SK-N-SH (cell line): Measurements from ENCODE around the gene OR2H1. TPM values are rescaled to one million over a fixed set of nuclear protein-coding genes. Genes with fewer than 3 reads are reported as not detected.

Source experiments
- CTCF ChIA-PET: fragments of 300-600, 350-600 bp; formaldehyde crosslinking; extraction: SDS; loops from one replicate; lab custom pipeline; 2021; lab: Yijun Ruan, JAX
- POLR2A ChIA-PET: fragments of 350-600 bp; sonication (Branson Sonifier 250); formaldehyde crosslinking; extraction: SDS; loops from one replicate; lab custom pipeline; 2020; ENCODE audit warnings: antibody characterized with exemption, inconsistent platforms; lab: Yijun Ruan, JAX
- DNase-seq: peaks from one replicate; pipeline ENCODE4 v3.0.0; 2012
- H2AFZ ChIP-seq: fragments of 200-600 bp; sonication (generic); 2 replicates; pipeline ENCODE4 v1.8.1; 2016; ENCODE audit warnings: antibody characterized with exemption, mild to moderate bottlenecking, low read depth
- H3F3A ChIP-seq: fragments of 200-600 bp; sonication (generic); replicated peaks from 2 replicates; pipeline ENCODE3; 2016; ENCODE audit warnings: antibody characterized with exemption, mild to moderate bottlenecking; ENCODE audit not compliant: insufficient read depth
- H3K27ac ChIP-seq, 2 experiments: fragments of 200-500 bp in 1 of 2; fragments of 200-600 bp in 1 of 2; sonication (Bioruptor generic) in 1 of 2; sonication (generic), shearing (Covaris generic) in 1 of 2; 2 replicates each; pipeline versions ENCODE4 v1.5.1 to v1.6.1; 2014 to 2016; ENCODE audit warnings: low read depth in 2 of 2, inconsistent platforms in 1 of 2, low read length in 1 of 2, mild to moderate bottlenecking in 1 of 2, mixed read lengths in 1 of 2
- H3K27me3 ChIP-seq: fragments of 200-600 bp; sonication (generic), shearing (Covaris generic); 2 replicates; pipeline ENCODE4 v1.6.1; 2016; ENCODE audit warnings: mixed run types; ENCODE audit not compliant: insufficient read depth
- H3K36me3 ChIP-seq, 2 experiments: fragments of 200-500 bp in 1 of 2; fragments of 200-600 bp in 1 of 2; sonication (Bioruptor generic) in 1 of 2; sonication (generic) in 1 of 2; replicated peaks in 1 of 2; 2 replicates each; pipeline versions ENCODE3 to v1.5.1; 2014 to 2016; ENCODE audit warnings: low read length in 1 of 2, mild to moderate bottlenecking in 1 of 2; ENCODE audit not compliant: insufficient read depth in 2 of 2, control insufficient read depth in 1 of 2
- H3K4me1 ChIP-seq, 2 experiments: fragments of 200-500 bp in 1 of 2; fragments of 200-600 bp in 1 of 2; sonication (Bioruptor generic) in 1 of 2; sonication (generic), shearing (Covaris generic) in 1 of 2; 2 replicates each; pipeline versions ENCODE4 v1.5.1 to v1.6.1; 2014 to 2016; ENCODE audit warnings: low read depth in 1 of 2, low read length in 1 of 2, mixed run types in 1 of 2; ENCODE audit not compliant: insufficient read depth in 2 of 2, control insufficient read depth in 1 of 2
- H3K4me2 ChIP-seq: fragments of 200-600 bp; sonication (generic), shearing (Covaris generic); 2 replicates; pipeline ENCODE4 v1.6.1; 2017; ENCODE audit warnings: mixed run types
- H3K4me3 ChIP-seq, 2 experiments: fragments of 200-500 bp in 1 of 2; fragments of 200-600 bp in 1 of 2; sonication (Bioruptor generic) in 1 of 2; sonication (generic), shearing (Covaris generic) in 1 of 2; 2 replicates each; pipeline versions ENCODE4 v1.5.1 to v1.8.1; 2014 to 2016; ENCODE audit warnings: low read depth in 2 of 2, inconsistent platforms in 1 of 2, low read length in 1 of 2, mild to moderate bottlenecking in 1 of 2, mixed read lengths in 1 of 2, moderate library complexity in 1 of 2
- H3K79me2 ChIP-seq: fragments of 200-600 bp; sonication (generic); 2 replicates; pipeline ENCODE4 v1.8.1; 2017; ENCODE audit warnings: mild to moderate bottlenecking; ENCODE audit not compliant: insufficient read depth
- H3K9ac ChIP-seq: fragments of 200-600 bp; sonication (generic); 2 replicates; pipeline ENCODE4 v1.6.1; 2017; ENCODE audit warnings: mixed run types
- H3K9me2 ChIP-seq: fragments of 200-600 bp; sonication (generic); 2 replicates; pipeline ENCODE4 v1.6.1; 2017; ENCODE audit warnings: mixed run types
- H3K9me3 ChIP-seq: fragments of 200-600 bp; sonication (generic); 2 replicates; pipeline ENCODE4 v1.6.1; 2017; ENCODE audit warnings: mixed run types, mild to moderate bottlenecking, moderate library complexity
- H4K20me1 ChIP-seq: fragments of 200-600 bp; sonication (generic); 2 replicates; pipeline ENCODE4 v1.6.1; 2017; ENCODE audit warnings: mild to moderate bottlenecking, mixed run types; ENCODE audit not compliant: insufficient read depth
- CTCF ChIP-seq: fragments of 200-600 bp; sonication (generic); IDR thresholded peaks from 2 replicates; pipeline ENCODE4 v1.6.1; 2017; ENCODE audit warnings: antibody characterized with exemption, mild to moderate bottlenecking, moderate library complexity
- ELF1 ChIP-seq: IDR thresholded peaks from 2 replicates; pipeline ENCODE4 v1.4.0; 2012
- FOXJ3 ChIP-seq: sonication (generic); formaldehyde crosslinking; IDR thresholded peaks from 2 replicates; pipeline ENCODE4 v1.5.1; 2020; ENCODE audit warnings: mild to moderate bottlenecking, missing genetic modification reagents
- FOXM1 ChIP-seq: IDR thresholded peaks from 2 replicates; pipeline ENCODE4 v1.4.0; 2012; ENCODE audit warnings: low read depth, mild to moderate bottlenecking
- GABPA ChIP-seq: IDR thresholded peaks from 2 replicates; pipeline ENCODE4 v1.4.0; 2012; ENCODE audit warnings: low read depth, mild to moderate bottlenecking
- MEF2A ChIP-seq: IDR thresholded peaks from 2 replicates; pipeline ENCODE4 v1.4.0; 2012; ENCODE audit warnings: low read depth, borderline replicate concordance
- NFIC ChIP-seq: IDR thresholded peaks from 2 replicates; pipeline ENCODE4 v1.4.0; 2012; ENCODE audit warnings: borderline replicate concordance
- NRF1 ChIP-seq: IDR thresholded peaks from 2 replicates; pipeline ENCODE4 v1.6.1; 2012; ENCODE audit warnings: low read depth, mild to moderate bottlenecking, low read length
- POLR2AphosphoS5 ChIP-seq: IDR thresholded peaks from 2 replicates; pipeline ENCODE4 v1.6.1; 2012; ENCODE audit warnings: low read depth, low read length
- RAD21 ChIP-seq: IDR thresholded peaks from 2 replicates; pipeline ENCODE4 v1.6.1; 2012; ENCODE audit warnings: mild to moderate bottlenecking, low read length
- RCOR1 ChIP-seq: fragments of 150-350 bp; IDR thresholded peaks from 2 replicates; pipeline ENCODE4 v1.6.1; 2017; ENCODE audit warnings: antibody characterized with exemption, low read length
- RXRA ChIP-seq: IDR thresholded peaks from 2 replicates; pipeline ENCODE4 v1.4.0; 2012; ENCODE audit warnings: low read depth, mild to moderate bottlenecking, borderline replicate concordance
- SIN3A ChIP-seq: IDR thresholded peaks from 2 replicates; pipeline ENCODE4 v1.6.1; 2012; ENCODE audit warnings: low read depth, mild to moderate bottlenecking, low read length, moderate library complexity, borderline replicate concordance
- SMC3 ChIP-seq: IDR thresholded peaks from 2 replicates; pipeline ENCODE4 v1.6.1; 2012; ENCODE audit warnings: low read depth, low read length, improper control_type of control experiment
- TEAD4 ChIP-seq: IDR thresholded peaks from 2 replicates; pipeline ENCODE4 v1.4.0; 2012; ENCODE audit warnings: mild to moderate bottlenecking, borderline replicate concordance; ENCODE audit not compliant: insufficient read depth
- YY1 ChIP-seq: IDR thresholded peaks from 2 replicates; pipeline ENCODE4 v1.4.0; 2012; ENCODE audit warnings: low read depth, mild to moderate bottlenecking
- WGBS: methylation state at CpG from one replicate; pipeline ENCODE4 v1.1.6; 2017; ENCODE audit warnings: low lambda C conversion rate; 5-methylcytosine and 5-hydroxymethylcytosine counted together
- polyA plus RNA-seq, 3 experiments: library from polyadenylated mRNA; depleted of rRNA; stranded (reverse); fragments of >200 nt; gene quantifications; 2 replicates each; pipeline ENCODE4 v1.2.3, GENCODE V29; 2012
- TF ChIP-seq, protein P1 (sequence below): IDR thresholded peaks from 2 replicates; pipeline ENCODE4; 2012
- TF ChIP-seq, protein P2 (sequence below): IDR thresholded peaks from 2 replicates; pipeline ENCODE4 v1.4.0; 2012; ENCODE audit warnings: low read depth
- TF ChIP-seq, protein P3 (sequence below): IDR thresholded peaks from 2 replicates; pipeline ENCODE4 v1.4.0; 2012; ENCODE audit warnings: low read depth, borderline replicate concordance

The OR2H1 gene
- polyA plus RNA-seq, 1 of the 3 experiments (the other 2 are of a cell fraction): not detected

DNA sequence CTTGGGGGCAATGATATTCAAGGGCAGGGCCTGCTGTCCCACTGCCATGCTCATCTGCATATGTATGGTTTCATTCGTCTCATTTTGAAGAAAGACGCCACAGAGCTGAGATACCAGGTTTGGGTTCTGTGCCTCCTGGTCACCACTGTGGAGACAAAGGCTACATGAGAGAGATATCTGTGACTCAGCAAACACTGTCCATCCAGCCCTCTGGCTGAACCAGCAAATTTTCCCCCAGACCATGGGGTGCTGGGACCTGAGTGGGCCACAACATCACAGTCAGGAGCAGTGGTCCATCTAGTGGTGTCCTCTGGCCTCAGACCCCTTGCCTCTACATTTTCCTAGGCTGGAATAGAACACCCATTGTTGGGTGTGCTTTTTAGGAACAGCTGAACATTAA lies 30.7 kb downstream of the OR2H1 start, which contains the start of gene MAS1L:
Gene MAS1L (minus strand): TSS at position 297 of the 400 bp plus-strand sequence. CDS start 54 bp downstream, at position 243.
- Histone ChIP-seq H3K27me3 (no peaks in the 10 kb centered on the region), H3K9me3 (no peaks in the 10 kb centered on the region), H3K4me1 (peaks cover 0 to 4% of the 10 kb centered on the region in 2 experiments; a peak in 1 of 4 replicates), H3K27ac (no peak within 1 kb of the TSS), H3K9ac (no peak within 1 kb of the TSS), H3F3A (peaks cover 10% of the 10 kb centered on the region), H3K79me2 (no peaks in the 10 kb centered on the region), H3K4me2 (no peak within 1 kb of the TSS), H3K9me2 (no peaks in the 10 kb centered on the region), H2AFZ (no peak within 1 kb of the TSS), H3K36me3 (no peaks in the 10 kb centered on the region), H4K20me1 (no peaks in the 10 kb centered on the region), H3K4me3 (no peak within 1 kb of the TSS)
- TF ChIP-seq NRF1 (no peak), GABPA (no peak), NFIC (no peak), POLR2AphosphoS5 (no peak), RAD21 (no peak)
- TF ChIP-seq, protein P1, sequence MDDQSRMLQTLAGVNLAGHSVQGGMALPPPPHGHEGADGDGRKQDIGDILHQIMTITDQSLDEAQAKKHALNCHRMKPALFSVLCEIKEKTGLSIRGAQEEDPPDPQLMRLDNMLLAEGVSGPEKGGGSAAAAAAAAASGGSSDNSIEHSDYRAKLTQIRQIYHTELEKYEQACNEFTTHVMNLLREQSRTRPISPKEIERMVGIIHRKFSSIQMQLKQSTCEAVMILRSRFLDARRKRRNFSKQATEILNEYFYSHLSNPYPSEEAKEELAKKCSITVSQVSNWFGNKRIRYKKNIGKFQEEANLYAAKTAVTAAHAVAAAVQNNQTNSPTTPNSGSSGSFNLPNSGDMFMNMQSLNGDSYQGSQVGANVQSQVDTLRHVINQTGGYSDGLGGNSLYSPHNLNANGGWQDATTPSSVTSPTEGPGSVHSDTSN: no peak
- TF ChIP-seq, protein P2, sequence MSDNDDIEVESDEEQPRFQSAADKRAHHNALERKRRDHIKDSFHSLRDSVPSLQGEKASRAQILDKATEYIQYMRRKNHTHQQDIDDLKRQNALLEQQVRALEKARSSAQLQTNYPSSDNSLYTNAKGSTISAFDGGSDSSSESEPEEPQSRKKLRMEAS: no peak
- TF ChIP-seq, protein P3, sequence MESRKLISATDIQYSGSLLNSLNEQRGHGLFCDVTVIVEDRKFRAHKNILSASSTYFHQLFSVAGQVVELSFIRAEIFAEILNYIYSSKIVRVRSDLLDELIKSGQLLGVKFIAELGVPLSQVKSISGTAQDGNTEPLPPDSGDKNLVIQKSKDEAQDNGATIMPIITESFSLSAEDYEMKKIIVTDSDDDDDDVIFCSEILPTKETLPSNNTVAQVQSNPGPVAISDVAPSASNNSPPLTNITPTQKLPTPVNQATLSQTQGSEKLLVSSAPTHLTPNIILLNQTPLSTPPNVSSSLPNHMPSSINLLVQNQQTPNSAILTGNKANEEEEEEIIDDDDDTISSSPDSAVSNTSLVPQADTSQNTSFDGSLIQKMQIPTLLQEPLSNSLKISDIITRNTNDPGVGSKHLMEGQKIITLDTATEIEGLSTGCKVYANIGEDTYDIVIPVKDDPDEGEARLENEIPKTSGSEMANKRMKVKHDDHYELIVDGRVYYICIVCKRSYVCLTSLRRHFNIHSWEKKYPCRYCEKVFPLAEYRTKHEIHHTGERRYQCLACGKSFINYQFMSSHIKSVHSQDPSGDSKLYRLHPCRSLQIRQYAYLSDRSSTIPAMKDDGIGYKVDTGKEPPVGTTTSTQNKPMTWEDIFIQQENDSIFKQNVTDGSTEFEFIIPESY: no peak
- ChIA-PET CTCF (no interaction called here), POLR2A (no interaction called here)
- DNase-seq: no peak
- WGBS: 20% methylated on average over 2 of the region's 2 CpGs

DNA sequence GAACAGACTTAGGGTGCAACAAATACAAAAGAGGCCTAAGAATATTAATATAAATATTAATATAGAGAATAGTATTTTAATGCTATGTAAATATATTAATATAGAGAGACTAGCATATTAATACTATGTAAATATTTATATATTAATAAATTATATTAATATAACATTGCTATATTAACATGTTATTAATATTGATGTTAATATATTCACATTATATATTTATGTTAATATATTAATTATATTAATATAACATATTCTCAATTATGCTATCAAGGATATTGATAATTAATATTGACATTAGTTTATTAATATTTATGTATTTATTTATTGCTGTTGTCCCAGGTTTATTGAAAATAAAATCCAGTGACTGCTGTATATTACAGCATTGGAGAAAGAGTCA lies 31.9 kb downstream of the OR2H1 start:
- H3K27me3 ChIP-seq: no peaks in the 10 kb centered on the region; the same call in 1 of the 2 replicates
- ChIA-PET POLR2A (no interaction called here), CTCF (no interaction called here)
- H3K4me2 ChIP-seq: no peak overlapping the region
- H3K4me3 ChIP-seq: no peak overlapping the region
- H3K9ac ChIP-seq: no peak overlapping the region
- no peak for DNase-seq
- no peaks in the 10 kb centered on the region for H3K36me3 ChIP-seq
- no peaks in the 10 kb centered on the region for H3K9me2 ChIP-seq
- H3K4me1 ChIP-seq: no peaks in the 10 kb centered on the region; a peak in 1 of 4 replicates
- H3K27ac ChIP-seq: no peak overlapping the region
- H2AFZ ChIP-seq: no peak overlapping the region
- no peak for TF ChIP-seq YY1
- no peak for TF ChIP-seq FOXJ3 (CRISPR knock-in tag)
- no peak for TF ChIP-seq RCOR1
- TF ChIP-seq SMC3: no peak
- TF ChIP-seq FOXM1: no peak
- TF ChIP-seq RXRA: no peak
- no peak for TF ChIP-seq MEF2A
- no peak for TF ChIP-seq SIN3A
- TF ChIP-seq GABPA: no peak
- no peak for TF ChIP-seq ELF1
- no peak for TF ChIP-seq CTCF
- no peak for TF ChIP-seq TEAD4
- no peaks in the 10 kb centered on the region for H3F3A ChIP-seq
- no peaks in the 10 kb centered on the region for H3K9me3 ChIP-seq
- no peaks in the 10 kb centered on the region for H4K20me1 ChIP-seq
- no peaks in the 10 kb centered on the region for H3K79me2 ChIP-seq
